ENCODE data around the gene LRRC75A.
"Not testable (repeated sequence)": the region's sequence is repeated elsewhere in the genome, so short reads cannot be mapped to it uniquely, and the experiment has no call there.

LRRC75A gene

DNA sequence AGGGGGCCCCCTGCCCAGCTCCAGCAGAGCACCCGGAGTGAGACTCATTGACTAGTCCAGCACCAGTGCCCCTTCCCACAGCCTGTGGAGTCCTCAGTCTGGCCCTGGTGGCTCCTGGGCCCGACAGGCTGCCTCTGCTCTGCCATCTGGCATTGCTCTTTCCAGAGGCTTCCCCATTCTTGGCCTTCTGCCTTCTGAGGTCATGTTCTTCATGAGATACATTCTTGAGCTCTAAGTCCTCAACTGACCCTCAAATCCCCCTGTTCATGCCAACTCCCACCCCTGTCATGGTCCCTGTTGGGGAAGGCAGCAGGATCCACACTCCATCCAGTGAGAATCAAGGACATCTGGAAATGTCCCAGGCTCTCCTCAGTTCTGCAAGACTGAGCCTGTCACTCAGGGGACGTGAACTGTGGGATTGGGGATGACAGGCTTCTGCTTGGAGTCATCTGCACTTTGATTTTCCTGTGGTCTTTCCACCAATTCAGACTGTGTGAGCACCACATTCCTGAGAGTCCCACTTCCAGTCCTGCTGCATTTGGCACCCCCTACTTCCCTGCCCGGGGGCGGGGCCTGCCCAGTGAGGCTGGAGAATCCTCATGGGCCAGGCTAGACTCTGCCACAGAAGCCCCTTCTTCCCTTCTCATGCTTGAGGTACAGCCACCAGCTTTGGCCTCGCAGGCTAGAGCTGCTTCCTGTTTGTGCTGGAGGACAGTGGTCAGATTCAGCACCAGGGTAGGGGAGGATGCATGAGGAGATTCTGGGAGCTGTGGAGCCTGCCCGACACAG is 73.9 kb downstream of the LRRC75A start:
- no peak for FAIRE-seq

DNA sequence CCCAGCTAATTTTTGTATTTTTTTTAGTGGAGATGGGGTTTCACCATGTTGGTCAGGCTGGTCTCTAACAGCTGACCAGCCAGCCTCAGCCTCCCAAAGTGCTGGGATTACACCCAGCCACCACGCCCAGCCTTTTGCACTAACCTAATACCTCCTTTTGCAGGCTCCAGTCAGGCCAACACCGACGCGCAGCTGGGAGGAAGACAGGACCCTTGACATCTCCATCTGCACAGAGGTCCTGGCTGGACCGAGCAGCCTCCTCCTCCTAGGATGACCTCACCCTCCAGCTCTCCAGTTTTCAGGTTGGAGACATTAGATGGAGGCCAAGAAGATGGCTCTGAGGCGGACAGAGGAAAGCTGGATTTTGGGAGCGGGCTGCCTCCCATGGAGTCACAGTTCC is 74.6 kb downstream of the LRRC75A start:
- no peak for DNase-seq (ENCODE audit: extremely low spot score, insufficient read length, low read depth)
- FAIRE-seq = no peak

More for the DNA sequence above, 73.9 kb downstream of the LRRC75A start:
- DNase-seq (ENCODE audit: extremely low spot score, insufficient read length, low read depth) = no peak

DNA sequence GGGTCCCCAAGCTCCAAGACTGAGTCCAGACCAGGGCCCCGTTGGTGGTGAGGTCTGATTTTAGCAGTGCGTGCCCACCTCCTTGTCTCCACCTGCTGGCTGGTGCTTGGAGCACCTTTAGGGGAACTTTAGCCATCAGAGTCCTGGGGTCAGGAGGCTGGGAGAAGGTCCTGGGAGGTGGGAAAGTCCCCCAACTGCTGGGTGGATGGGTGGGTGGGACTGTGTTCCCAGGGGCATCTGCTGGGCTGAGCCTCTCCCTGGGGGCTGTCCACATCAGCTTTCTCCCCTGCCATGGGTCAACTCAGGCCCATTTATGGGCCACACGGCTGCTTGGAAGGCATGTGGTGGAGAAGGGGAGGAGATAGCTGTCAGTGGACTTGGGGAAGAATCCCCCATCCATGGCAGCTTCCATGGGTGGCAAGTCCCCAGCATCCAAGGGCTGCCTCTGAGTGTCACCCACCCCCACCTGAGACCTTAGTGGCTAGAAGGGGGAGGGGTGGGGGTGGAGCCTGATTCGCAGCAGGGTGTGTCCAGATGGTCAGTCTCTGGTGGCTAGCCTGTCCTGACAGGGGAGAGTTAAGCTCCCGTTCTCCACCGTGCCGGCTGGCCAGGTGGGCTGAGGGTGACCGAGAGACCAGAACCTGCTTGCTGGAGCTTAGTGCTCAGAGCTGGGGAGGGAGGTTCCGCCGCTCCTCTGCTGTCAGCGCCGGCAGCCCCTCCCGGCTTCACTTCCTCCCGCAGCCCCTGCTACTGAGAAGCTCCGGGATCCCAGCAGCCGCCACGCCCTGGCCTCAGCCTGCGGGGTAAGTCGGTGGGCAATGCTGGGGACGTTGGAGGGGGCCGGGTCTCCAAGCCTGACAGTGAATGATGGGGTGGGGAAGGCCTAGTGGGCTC is 76.7 kb downstream of the LRRC75A start, which contains the start of gene TRPV2:
Gene TRPV2 (plus strand): TSS at position 541 of the 894 bp plus-strand sequence. CDS start 2,098 bp downstream, outside the sequence.
- DNase-seq (ENCODE audit: extremely low spot score, insufficient read length, low read depth) (no peak), FAIRE-seq (peak; percentile 89)

DNA sequence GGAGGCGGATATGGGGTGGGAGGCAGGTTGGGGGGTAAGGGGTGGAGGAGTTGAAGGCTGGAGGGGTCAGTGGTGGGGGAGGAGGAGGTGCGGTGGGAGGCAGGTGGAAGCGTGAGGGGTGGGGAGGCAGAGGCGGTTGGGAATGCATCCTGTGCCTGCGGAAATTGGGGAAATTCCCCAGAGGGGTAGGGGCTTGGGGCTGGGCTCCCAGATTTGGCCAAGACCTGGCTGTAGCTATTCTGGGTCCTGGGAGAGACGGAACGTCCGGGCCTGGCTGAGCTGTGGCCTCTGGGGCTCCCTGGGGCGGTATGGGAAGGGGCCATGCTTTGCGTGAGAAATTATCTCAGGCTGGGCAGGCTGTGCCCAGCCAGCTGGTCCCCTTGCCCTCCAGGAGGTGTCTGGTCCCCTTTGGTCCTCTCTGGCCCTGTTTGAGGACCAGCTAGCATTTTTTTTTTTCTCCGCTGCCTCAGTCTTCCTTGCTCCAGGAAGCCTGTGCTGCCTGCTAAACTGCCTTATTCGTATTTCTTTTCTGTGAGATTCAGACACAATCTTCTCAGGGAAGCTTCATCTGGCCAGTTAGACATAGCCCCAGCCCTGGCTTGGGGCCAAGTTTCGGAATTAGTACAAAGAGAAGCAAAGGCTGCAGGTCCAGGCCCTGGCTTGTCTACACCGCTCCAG is 83.9 kb downstream of the LRRC75A start:
- FAIRE-seq (peak; percentile 99), DNase-seq (ENCODE audit: extremely low spot score, insufficient read length, low read depth) (peak; percentile 80)

DNA sequence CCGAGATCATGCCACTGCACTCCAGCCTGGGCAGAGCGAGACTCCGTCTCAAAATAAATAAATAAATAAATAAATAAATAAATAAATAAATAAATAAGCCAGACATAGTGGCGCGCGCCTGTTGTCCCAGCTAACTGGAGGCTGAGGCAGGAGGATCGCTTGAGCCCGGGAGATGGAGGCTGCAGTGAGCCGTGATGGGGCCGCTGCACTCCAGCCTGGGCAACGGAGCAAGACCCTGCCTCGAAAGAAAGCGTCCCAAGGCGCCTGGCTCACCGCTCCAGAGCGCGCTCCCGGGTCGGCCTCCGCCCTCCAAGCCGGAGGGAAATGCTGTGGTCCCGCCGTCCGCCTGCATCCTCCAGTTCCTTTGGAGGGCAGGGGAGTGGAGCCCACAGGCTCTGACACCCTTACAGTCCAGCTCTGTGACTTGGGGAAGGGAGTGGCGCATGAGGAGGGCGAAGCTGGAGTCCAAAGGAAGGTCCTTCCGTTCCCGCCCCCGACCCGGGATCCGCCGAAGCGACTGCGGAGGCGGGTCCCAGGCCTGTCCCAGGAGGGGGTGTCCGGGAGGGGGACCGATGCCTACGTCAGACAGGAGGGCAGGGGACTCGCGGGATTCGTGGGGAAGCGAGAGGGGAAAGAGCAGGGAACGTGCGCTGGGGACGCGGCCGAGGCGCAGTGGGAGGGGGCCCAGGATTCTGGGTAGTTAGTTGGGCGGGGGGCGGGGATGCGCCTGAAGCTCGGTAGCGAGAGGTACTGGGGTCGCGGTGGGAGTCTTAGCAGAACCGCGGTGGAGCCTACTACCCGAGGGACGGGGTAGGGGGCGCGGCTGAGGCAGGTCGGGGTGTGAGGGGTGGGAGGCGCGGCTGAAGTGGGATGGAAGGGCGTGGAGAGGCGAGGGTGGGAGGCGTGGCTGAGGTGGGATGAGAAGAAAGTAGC is 85.0 kb downstream of the LRRC75A start:
- FAIRE-seq (peak; percentile 68), DNase-seq (ENCODE audit: extremely low spot score, insufficient read length, low read depth) (no peak)

DNA sequence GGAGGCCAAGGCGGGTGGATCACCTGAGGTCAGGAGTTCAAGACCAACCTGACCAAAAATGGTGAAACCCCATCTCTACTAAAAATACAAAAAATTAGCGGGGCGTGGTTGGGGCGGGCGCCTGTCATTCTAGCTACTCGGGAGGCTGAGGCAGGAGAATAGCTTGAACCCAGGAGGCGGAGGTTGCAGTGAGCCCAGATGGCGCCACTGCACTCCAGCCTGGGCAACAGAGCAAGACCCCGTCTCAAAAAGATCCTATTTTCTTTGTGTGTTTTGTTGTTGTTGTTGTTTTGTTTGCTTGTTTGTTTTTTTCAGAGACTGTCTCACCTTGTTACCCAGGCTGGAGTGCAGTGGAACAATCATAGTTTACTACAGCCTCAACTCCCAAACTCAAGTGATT is 88.1 kb downstream of the LRRC75A start:
- FAIRE-seq; DNase-seq (ENCODE audit: extremely low spot score, insufficient read length, low read depth): not testable (repeated sequence)

DNA sequence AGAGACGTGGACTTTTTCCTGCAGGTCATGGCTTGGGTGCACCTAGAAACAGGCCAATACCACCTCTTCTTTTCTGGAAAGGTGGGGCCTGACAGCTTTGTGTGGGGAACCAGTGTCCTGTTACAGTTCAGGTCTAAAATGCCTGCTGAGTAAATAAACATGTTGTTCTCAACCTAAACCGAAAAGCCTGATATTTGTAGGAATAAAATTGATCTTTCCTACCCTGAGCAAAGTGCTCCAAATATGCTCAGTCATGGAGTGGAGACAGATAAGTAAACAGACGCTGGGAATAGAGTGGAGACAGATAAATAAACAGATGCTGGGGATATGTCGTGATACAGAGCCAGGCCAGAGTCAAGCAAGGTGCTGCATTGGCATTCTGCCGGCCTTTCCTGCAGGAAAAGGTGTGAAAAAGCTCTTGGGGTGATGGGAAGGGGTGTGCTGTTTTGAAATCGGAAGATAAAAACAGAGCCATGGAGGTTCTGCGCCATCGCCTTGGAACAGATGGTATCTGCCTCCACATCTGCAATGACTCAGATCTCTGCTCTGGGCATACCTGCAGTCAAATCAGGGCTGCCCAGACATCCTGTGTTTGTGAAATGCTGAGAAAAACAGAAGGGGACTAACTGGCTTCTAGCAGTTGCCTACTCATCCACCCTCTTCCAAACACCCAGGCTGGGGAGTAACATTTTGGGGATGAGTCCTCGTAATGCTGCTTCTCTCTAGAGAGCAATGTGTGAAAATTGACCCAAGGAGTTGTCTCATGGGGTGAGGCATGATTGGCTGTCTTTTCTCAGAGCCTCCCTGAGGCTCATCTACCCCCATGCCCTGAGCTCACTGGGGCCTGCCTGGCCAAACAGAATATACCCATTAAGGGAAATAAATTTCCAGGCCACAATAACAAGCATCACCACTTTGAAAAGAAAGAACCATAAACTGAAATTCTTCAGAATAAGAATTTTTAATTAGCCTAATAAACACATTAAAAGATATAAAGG is 93.4 kb downstream of the LRRC75A start:
- DNase-seq (ENCODE audit: extremely low spot score, insufficient read length, low read depth) (no peak), FAIRE-seq (peak; percentile 67)

DNA sequence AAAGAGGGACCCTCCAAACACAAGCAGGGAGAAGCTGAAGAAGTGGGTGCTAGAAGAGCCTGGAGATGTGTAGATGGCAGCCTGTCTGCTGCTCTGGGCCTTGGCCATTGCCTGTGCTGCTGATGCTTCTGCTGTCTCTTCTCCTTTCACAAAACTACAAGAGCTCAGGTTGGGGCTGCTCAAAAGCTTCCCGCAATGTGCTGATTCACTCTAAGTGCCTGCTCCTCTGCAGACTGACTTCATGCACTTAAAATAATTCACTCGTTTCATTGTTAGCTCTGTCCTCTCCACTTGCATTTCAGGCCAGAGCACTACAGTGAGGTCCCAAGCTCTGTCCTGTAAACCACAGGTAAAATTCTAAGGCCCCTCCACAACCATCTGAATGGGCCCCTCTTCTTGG is 95.3 kb downstream of the LRRC75A start:
- not testable (repeated sequence) for DNase-seq (ENCODE audit: extremely low spot score, insufficient read length, low read depth); FAIRE-seq

DNA sequence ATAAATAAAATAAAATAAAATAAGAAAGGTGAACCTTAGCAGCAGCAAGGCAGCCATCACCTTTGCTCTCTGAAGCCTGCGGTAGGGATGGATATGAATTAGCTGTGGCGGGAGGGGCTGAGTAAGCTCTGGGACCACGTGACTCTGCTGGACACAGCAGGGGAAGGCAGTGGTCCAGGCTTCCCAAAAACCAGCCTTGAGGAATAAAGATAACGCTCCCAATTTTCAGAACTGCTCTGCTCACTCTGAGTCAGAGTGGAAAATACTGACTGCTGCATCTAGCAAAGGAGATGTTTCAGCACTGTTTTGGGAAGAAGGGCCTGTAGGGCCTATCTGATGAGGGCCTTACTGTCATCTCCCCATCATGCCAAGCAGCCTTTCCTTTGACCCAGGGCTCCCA is 96.1 kb downstream of the LRRC75A start:
- DNase-seq (ENCODE audit: extremely low spot score, insufficient read length, low read depth); FAIRE-seq: not testable (repeated sequence)

DNA sequence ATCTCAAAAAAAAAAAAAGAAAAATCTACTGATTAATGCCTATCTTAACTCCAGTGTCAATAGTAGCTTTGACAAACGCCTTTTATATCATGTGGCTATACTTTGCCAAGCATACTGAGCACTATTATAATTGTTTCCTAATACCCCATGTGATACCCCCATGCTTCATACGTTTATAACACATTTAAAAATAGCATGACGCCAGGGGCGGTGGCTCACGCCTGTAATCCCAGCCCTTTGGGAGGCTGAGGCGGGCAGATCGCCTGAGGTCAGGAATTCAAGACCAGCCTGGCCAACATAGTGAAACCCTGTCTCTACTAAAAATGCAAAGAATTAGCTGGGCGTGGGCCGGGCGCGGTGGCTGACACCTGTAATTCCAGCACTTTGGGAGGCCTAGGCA is 99.5 kb downstream of the LRRC75A start:
- not testable (repeated sequence) for DNase-seq (ENCODE audit: extremely low spot score, insufficient read length, low read depth); FAIRE-seq
